Hindlimb muscle (tissue), 1 donor: ENCODE data around the gene GBP1. TPM values are rescaled to one million over a fixed set of nuclear protein-coding genes. Genes with fewer than 3 reads are reported as not detected.

Source experiments
- DNase-seq: peaks from one replicate; pipeline ENCODE4 v3.0.0-alpha.2; 2013
- polyA plus RNA-seq: library from polyadenylated mRNA; unstranded; fragments of 120-200 nt; gene quantifications from one replicate; pipeline ENCODE4 v1.2.1, GENCODE V29; 2013; ENCODE audit not compliant: insufficient read length

Gene GBP1
- polyA plus RNA-seq, 1 donor = 10.1 TPM

DNA sequence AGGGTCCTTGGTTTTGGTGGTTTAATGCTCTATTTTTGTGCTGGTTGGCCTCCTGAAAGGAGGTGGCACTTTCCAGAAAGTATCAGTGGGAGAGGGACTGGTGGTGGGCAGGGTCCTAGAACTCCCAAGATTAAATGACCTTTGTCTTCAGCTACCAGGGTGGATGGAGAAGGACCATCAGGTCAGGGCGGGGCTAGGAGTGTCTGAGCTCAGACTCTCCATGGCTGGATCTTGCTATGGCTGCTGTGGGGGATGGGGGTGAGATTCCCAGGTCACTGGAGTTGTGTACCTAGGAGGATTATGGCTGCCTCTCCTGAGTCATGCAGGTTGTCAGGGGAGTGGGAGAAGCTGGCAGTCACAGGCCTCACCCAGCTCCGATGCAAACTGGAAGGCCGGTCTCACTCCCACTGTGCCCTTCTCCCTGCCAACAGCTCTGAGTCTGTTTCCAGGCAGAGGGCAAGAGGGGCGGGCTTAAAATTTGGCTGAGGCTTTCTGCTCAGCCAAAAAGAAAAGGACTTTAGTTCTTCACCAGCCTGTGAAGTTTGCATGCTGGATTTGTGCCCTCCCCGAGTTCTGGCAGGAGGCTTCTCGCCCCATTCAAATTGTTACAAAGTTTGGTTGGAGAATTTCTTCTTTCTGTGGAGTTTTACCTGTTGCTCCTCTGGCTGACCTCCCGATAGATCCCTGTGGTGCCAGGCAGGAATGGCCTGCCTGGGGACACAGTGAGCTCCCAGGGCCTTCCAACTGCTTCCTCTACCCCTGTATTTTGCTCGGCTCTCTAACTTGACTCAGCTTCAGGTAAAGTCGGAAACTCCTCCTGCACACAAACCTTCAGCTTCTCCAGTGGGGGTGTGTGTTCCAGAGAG lies 59.5 kb downstream of the GBP1 start:
- DNase-seq = no peak

Other genes with a start within 250 kb of the GBP1 start
- gene GTF2B, start 173.6 kb downstream of the GBP1 start, polyA plus RNA-seq = 42.0 TPM
- gene KYAT3, start 72.6 kb downstream of the GBP1 start, polyA plus RNA-seq = 17.7 TPM
- 15.4 TPM for gene RBMXL1, start 72.6 kb downstream of the GBP1 start, polyA plus RNA-seq
- gene GBP3, start 42.3 kb downstream of the GBP1 start, polyA plus RNA-seq = 3.8 TPM
- gene GBP2, start 60.9 kb upstream of the GBP1 start, polyA plus RNA-seq = 1.3 TPM
- gene GBP7, start 110.8 kb upstream of the GBP1 start, polyA plus RNA-seq = not detected
- 4.4 TPM for gene GBP4, start 133.7 kb upstream of the GBP1 start, polyA plus RNA-seq
- gene GBP5, start 207.7 kb upstream of the GBP1 start, polyA plus RNA-seq = 0.34 TPM